Lower lobe of right lung (tissue), 2 donors: ENCODE measurements around the gene PIGL. TPM values are rescaled to one million over a fixed set of nuclear protein-coding genes. Genes with fewer than 3 reads are reported as not detected.
A peak's percentile ranks its signal among the peaks of the same experiment; 100 is the strongest.

Experiments
- ATAC-seq, 2 donors: fragments of 200-7000 bp; cut with Tn5 transposase; one replicate each; pipeline ENCODE4 v1.9.1; 2020 to 2022; ENCODE audit warnings: mild to moderate bottlenecking in 2 of 2, moderate library complexity in 2 of 2
- DNase-seq: peaks from one replicate; pipeline ENCODE4 v3.0.0-alpha.2; 2020
- H3K27ac ChIP-seq: fragments of 200-600 bp; one replicate; pipeline ENCODE4 v1.8.0; 2022
- H3K27me3 ChIP-seq: fragments of 200-600 bp; one replicate; pipeline ENCODE4 v1.8.0; 2022; ENCODE audit warnings: low read depth
- H3K36me3 ChIP-seq: fragments of 200-600 bp; one replicate; pipeline ENCODE4 v1.8.0; 2022; ENCODE audit warnings: mild to moderate bottlenecking
- H3K4me1 ChIP-seq: fragments of 200-600 bp; one replicate; pipeline ENCODE4 v1.8.0; 2022
- H3K4me3 ChIP-seq: fragments of 200-600 bp; one replicate; pipeline ENCODE4 v1.8.0; 2022; ENCODE audit warnings: mild to moderate bottlenecking
- H3K9me3 ChIP-seq: fragments of 200-600 bp; one replicate; pipeline ENCODE4 v1.8.0; 2022
- intact Hi-C: fragments of 100-400 bp; cut with DNase I; formaldehyde crosslinking; loops from one replicate; pipeline ENCODE4 v1.11.0; 2022
- total RNA-seq: library from RNA; stranded (reverse); fragmentation: NEBNext Ultra II Directional; extraction: Animal tissue kit (Norgen Biotek cat#: 25700); gene quantifications from one replicate; pipeline ENCODE4 v1.2.1, GENCODE V29; 2021
- TF ChIP-seq, protein P1 (sequence below): fragments of 200-600 bp; IDR thresholded peaks from one replicate; pipeline ENCODE4 v1.8.0; 2022; ENCODE audit warnings: antibody characterized with exemption, mild to moderate bottlenecking
- donor health status: DM: no; HTN: yes; CAD: no; lungs with severe emphysema.

PIGL gene
- total RNA-seq, 1 donor from 2014 or later: 24.3 TPM

DNA sequence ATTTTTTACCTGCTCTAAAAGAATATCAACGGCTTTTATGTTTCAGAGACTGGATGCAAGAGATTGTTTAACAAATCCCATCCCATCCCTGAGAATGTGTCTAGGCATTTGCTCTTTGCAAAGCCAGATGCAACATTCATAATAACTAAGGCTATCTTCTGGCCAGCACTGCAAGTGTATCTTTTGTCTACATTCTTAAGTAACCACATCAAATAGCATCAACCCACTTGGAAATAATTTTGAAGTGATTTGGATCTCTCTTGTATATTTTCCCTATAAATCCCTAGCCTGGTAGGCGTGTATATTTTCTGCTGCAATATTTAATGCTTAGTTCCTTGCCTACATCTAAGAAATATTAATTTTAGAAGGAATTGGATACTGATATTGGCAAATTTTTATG is 64.3 kb downstream of the PIGL start:
- H3K4me3 ChIP-seq: no peak overlapping the region
- intact Hi-C loops: no loop called here
- H3K9me3 ChIP-seq: no peaks in the 10 kb centered on the region
- TF ChIP-seq, protein P1, sequence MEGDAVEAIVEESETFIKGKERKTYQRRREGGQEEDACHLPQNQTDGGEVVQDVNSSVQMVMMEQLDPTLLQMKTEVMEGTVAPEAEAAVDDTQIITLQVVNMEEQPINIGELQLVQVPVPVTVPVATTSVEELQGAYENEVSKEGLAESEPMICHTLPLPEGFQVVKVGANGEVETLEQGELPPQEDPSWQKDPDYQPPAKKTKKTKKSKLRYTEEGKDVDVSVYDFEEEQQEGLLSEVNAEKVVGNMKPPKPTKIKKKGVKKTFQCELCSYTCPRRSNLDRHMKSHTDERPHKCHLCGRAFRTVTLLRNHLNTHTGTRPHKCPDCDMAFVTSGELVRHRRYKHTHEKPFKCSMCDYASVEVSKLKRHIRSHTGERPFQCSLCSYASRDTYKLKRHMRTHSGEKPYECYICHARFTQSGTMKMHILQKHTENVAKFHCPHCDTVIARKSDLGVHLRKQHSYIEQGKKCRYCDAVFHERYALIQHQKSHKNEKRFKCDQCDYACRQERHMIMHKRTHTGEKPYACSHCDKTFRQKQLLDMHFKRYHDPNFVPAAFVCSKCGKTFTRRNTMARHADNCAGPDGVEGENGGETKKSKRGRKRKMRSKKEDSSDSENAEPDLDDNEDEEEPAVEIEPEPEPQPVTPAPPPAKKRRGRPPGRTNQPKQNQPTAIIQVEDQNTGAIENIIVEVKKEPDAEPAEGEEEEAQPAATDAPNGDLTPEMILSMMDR: no peak
- ATAC-seq (no peak), DNase-seq (no peak)
- peaks cover 16% of the 10 kb centered on the region for H3K4me1 ChIP-seq
- H3K36me3 ChIP-seq: no peaks in the 10 kb centered on the region
- no peaks in the 10 kb centered on the region for H3K27me3 ChIP-seq
- H3K27ac ChIP-seq: no peak overlapping the region

DNA sequence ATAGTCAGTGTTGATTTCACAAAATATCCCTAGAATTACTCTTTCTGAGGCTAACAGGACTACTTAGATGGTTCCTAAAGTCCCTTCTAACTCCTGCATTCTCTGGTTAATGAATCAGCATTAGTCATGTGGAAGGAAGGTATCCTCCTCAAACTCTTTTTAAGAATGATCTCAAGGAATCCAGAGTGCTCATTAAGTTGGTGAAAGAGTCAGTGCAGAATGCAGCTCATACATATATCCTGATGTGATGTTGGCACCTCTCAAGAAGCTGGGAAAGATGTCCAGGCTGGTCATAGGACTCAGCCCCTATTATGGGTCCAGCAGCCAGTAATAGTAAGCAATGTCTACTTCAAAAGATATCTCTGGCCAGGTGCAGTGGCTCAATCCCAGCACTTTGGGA is 65.5 kb downstream of the PIGL start:
- TF ChIP-seq, protein P1: no peak
- no peak for DNase-seq
- intact Hi-C loops: no loop called here

DNA sequence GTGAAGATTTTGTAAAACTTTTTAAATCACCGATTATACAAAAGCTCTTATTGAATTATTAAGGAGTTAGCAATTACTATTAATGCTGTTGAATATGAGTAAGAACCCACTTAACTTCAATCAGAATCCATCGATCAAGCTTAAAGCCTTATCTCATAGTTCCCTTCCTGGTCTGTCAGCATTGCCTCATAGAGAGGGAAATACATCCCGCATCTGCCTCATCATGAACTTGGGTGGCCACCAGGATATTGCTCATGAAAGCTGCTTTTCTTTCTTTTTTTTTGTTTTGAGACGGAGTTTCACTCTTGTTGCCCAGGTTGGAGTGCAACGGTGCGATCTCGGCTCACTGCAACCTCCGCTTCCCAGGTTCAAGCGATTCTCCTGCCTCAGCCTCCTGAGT is 66.7 kb downstream of the PIGL start:
- Histone ChIP-seq H3K36me3 (no peaks in the 10 kb centered on the region), H3K4me1 (peaks cover 39% of the 10 kb centered on the region), H3K27ac (no peak overlapping the region), H3K27me3 (no peaks in the 10 kb centered on the region), H3K9me3 (no peaks in the 10 kb centered on the region), H3K4me3 (no peak overlapping the region)
- TF ChIP-seq, protein P1: no peak
- intact Hi-C loops: no loop called here
- DNase-seq (no peak), ATAC-seq (no peak)

More for the DNA sequence above, 65.5 kb downstream of the PIGL start:
- peaks cover 28% of the 10 kb centered on the region for H3K4me1 ChIP-seq
- H3K27me3 ChIP-seq: no peaks in the 10 kb centered on the region
- ATAC-seq: no peak
- H3K9me3 ChIP-seq: no peaks in the 10 kb centered on the region
- H3K27ac ChIP-seq: no peak overlapping the region
- H3K4me3 ChIP-seq: no peak overlapping the region
- no peaks in the 10 kb centered on the region for H3K36me3 ChIP-seq

DNA sequence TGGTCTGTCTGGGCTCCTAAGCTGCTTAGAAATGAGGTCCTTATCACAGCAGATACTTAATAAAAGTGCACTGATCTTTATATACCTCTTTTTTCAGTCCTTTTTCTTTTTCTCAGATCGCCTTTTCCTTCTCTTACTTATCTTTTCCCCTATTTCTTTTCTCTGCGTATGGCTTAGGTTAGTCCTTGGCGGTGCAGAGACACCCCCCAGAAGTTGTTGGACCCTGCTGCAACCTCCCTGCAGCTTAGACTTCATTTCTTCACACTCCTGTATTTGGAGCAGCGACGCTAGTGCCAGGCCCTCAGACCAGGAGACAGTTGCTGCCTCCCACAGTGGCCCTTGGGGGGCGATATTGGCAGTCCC is 68.6 kb downstream of the PIGL start:
- H3K9me3 ChIP-seq: no peaks in the 10 kb centered on the region
- no peak for DNase-seq
- intact Hi-C loops: no loop called here
- H3K27ac ChIP-seq: peak overlapping the region; percentile 92
- ATAC-seq: no peak
- no peaks in the 10 kb centered on the region for H3K36me3 ChIP-seq
- H3K4me1 ChIP-seq: peaks cover 40% of the 10 kb centered on the region
- H3K27me3 ChIP-seq: no peaks in the 10 kb centered on the region
- TF ChIP-seq, protein P1: peak; percentile 48
- H3K4me3 ChIP-seq: peak overlapping the region; percentile 18

DNA sequence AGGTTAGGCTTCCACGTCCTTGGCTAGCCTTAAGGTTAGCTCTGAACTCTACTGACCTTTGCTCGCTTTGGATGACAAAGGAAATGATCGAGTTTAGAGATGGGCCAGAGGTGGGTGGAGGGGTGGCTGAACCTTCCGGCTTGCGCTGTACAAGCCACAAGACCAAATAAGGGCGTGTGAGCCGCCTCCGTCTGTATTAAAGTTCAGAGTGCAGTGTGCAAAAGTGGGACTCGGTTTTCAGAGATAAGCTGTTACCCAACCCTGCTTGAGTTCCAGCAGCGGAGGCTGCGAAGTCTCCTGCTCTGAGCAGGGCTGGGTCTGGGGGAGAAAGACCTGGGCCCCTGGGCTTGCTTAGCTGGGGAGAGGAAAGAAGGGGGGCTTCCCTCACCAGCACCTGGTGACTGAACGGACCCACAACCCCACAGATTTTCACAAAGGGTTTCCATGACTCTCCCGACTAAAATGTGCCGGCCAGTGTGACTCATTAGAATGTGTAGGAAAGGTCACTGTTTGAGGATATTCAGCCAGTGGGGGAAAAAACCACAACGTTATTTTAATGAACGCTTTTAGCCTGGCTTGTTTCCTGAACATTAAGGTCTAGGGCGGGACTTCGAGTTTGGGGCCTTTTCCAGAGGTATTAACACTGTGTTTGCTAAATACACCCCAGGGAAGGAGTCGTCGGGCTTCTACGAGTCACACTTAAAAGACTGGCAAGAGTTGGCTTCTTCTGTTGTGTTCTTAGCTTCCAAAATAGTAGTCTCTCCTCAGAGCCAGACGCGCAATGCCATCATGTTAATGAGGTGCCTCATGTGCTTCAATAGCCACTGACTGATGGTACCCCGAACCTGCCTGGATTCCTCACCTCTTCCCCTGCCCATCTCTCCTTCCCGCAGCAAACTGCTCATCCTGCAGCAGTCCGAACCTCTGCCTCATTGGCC is 69.3 kb downstream of the PIGL start:
- H3K4me1 ChIP-seq: peaks cover 40% of the 10 kb centered on the region
- intact Hi-C loops: no loop called here

More for the DNA sequence above, 69.3 kb downstream of the PIGL start:
- H3K36me3 ChIP-seq: no peaks in the 10 kb centered on the region
- TF ChIP-seq, protein P1: no peak
- peak overlapping the region; percentile 18 for H3K4me3 ChIP-seq
- peak; percentile 92 to 95 for ATAC-seq
- H3K27me3 ChIP-seq: no peaks in the 10 kb centered on the region
- no peaks in the 10 kb centered on the region for H3K9me3 ChIP-seq
- peak; percentile 90 for DNase-seq
- peak overlapping the region; percentile 92 for H3K27ac ChIP-seq
